ENCODE measurements around the gene WRAP73.
"Not testable (repeated sequence)": the region's sequence is repeated elsewhere in the genome, so short reads cannot be mapped to it uniquely, and the experiment has no call there.

WRAP73 gene

GRCh38 chr1:3624200-3625136, 25.4 kb downstream of the WRAP73 start, which contains the start of gene TPRG1L:
TPRG1L (plus strand) TSS chr1:3625015; CDS start chr1:3625073, 58 bp downstream.
- peak within 1 kb of the TSS; percentile 54 for H3K27ac ChIP-seq (ENCODE audit: low read depth, low read length)
- H3K36me3 ChIP-seq (ENCODE audit: control insufficient read depth in 5 of 5, insufficient read depth in 5 of 5, low read length in 5 of 5), result peaks cover 0 to 26% (median 24%) of the 10 kb centered on the region in 5 donors
- peak within 1 kb of the TSS; percentile 60 to 87 (median 72) for H3K9ac ChIP-seq (ENCODE audit: low read length in 5 of 5)
- no peaks in the 10 kb centered on the region for H3K9me3 ChIP-seq (ENCODE audit: control insufficient read depth in 5 of 5, low read length in 5 of 5)
- no peaks in the 10 kb centered on the region for H3K27me3 ChIP-seq (ENCODE audit: control insufficient read depth in 5 of 5, insufficient read depth in 4 of 5, low read length in 5 of 5)
- H3K4me3 ChIP-seq (ENCODE audit: low read depth in 1 of 5, low read length in 5 of 5), result peak within 1 kb of the TSS; percentile 85 to 99 (median 90)
- H3K4me1 ChIP-seq (ENCODE audit: control insufficient read depth in 5 of 5, insufficient read depth in 5 of 5, low read length in 5 of 5), result peaks cover 13 to 36% (median 30%) of the 10 kb centered on the region in 5 donors

- peak overlapping the region; percentile 54 for H3K27ac ChIP-seq (ENCODE audit: low read depth, low read length)
- H3K9me3 ChIP-seq (ENCODE audit: control insufficient read depth in 5 of 5, low read length in 5 of 5), result no peaks in the 10 kb centered on the region
- H3K9ac ChIP-seq (ENCODE audit: low read length in 5 of 5), result peak overlapping the region; percentile 42 to 87 (median 60)
- peaks cover 0 to 2% (median 0%) of the 10 kb centered on the region in 5 donors for H3K27me3 ChIP-seq (ENCODE audit: control insufficient read depth in 5 of 5, insufficient read depth in 4 of 5, low read length in 5 of 5)
- peaks cover 0 to 17% (median 15%) of the 10 kb centered on the region in 5 donors for H3K36me3 ChIP-seq (ENCODE audit: control insufficient read depth in 5 of 5, insufficient read depth in 5 of 5, low read length in 5 of 5)
- H3K4me3 ChIP-seq (ENCODE audit: low read depth in 1 of 5, low read length in 5 of 5), result peak overlapping the region; percentile 85 to 99 (median 90)
- H3K4me1 ChIP-seq (ENCODE audit: control insufficient read depth in 5 of 5, insufficient read depth in 5 of 5, low read length in 5 of 5), result peaks cover 15 to 43% (median 30%) of the 10 kb centered on the region in 5 donors
Observed at GRCh38 chr1:3623441-3624199, 26.3 kb downstream of the WRAP73 start.

- H3K27ac ChIP-seq (ENCODE audit: low read depth, low read length); H3K36me3 ChIP-seq (ENCODE audit: control insufficient read depth in 5 of 5, insufficient read depth in 5 of 5, low read length in 5 of 5); H3K4me3 ChIP-seq (ENCODE audit: low read depth in 1 of 5, low read length in 5 of 5); H3K9ac ChIP-seq (ENCODE audit: low read length in 5 of 5); H3K27me3 ChIP-seq (ENCODE audit: control insufficient read depth in 5 of 5, insufficient read depth in 4 of 5, low read length in 5 of 5); H3K9me3 ChIP-seq (ENCODE audit: control insufficient read depth in 5 of 5, low read length in 5 of 5): not testable (repeated sequence)
- peaks cover 15 to 44% (median 30%) of the 10 kb centered on the region in 5 donors for H3K4me1 ChIP-seq (ENCODE audit: control insufficient read depth in 5 of 5, insufficient read depth in 5 of 5, low read length in 5 of 5)
Observed at GRCh38 chr1:3622102-3622501, 27.8 kb downstream of the WRAP73 start.

- H3K9me3 ChIP-seq (ENCODE audit: control insufficient read depth in 5 of 5, low read length in 5 of 5); H3K27ac ChIP-seq (ENCODE audit: low read depth, low read length); H3K9ac ChIP-seq (ENCODE audit: low read length in 5 of 5); H3K36me3 ChIP-seq (ENCODE audit: control insufficient read depth in 5 of 5, insufficient read depth in 5 of 5, low read length in 5 of 5); H3K27me3 ChIP-seq (ENCODE audit: control insufficient read depth in 5 of 5, insufficient read depth in 4 of 5, low read length in 5 of 5); H3K4me3 ChIP-seq (ENCODE audit: low read depth in 1 of 5, low read length in 5 of 5): not testable (repeated sequence)
- H3K4me1 ChIP-seq (ENCODE audit: control insufficient read depth in 5 of 5, insufficient read depth in 5 of 5, low read length in 5 of 5), result peaks cover 15 to 43% (median 30%) of the 10 kb centered on the region in 5 donors
Observed at GRCh38 chr1:3621151-3621671, 28.7 kb downstream of the WRAP73 start.

GRCh38 chr1:3620708-3621107, 29.2 kb downstream of the WRAP73 start:
- H3K27me3 ChIP-seq (ENCODE audit: control insufficient read depth in 5 of 5, insufficient read depth in 4 of 5, low read length in 5 of 5), result peaks cover 0 to 10% (median 9%) of the 10 kb centered on the region in 5 donors
- H3K4me1 ChIP-seq (ENCODE audit: control insufficient read depth in 5 of 5, insufficient read depth in 5 of 5, low read length in 5 of 5), result peaks cover 14 to 38% (median 27%) of the 10 kb centered on the region in 5 donors
- H3K9me3 ChIP-seq (ENCODE audit: control insufficient read depth in 5 of 5, low read length in 5 of 5), result no peaks in the 10 kb centered on the region
- no peak overlapping the region for H3K4me3 ChIP-seq (ENCODE audit: low read depth in 1 of 5, low read length in 5 of 5)
- H3K36me3 ChIP-seq (ENCODE audit: control insufficient read depth in 5 of 5, insufficient read depth in 5 of 5, low read length in 5 of 5), result no peaks in the 10 kb centered on the region
- no peak overlapping the region for H3K27ac ChIP-seq (ENCODE audit: low read depth, low read length)
- no peak overlapping the region for H3K9ac ChIP-seq (ENCODE audit: low read length in 5 of 5)

- no peaks in the 10 kb centered on the region for H3K9me3 ChIP-seq (ENCODE audit: control insufficient read depth in 5 of 5, low read length in 5 of 5)
- peak overlapping the region in 1 of 5 donors; percentile 38 for H3K9ac ChIP-seq (ENCODE audit: low read length in 5 of 5)
- H3K4me1 ChIP-seq (ENCODE audit: control insufficient read depth in 5 of 5, insufficient read depth in 5 of 5, low read length in 5 of 5), result peaks cover 12 to 30% (median 21%) of the 10 kb centered on the region in 5 donors
- H3K4me3 ChIP-seq (ENCODE audit: low read depth in 1 of 5, low read length in 5 of 5), result no peak overlapping the region
- H3K27me3 ChIP-seq (ENCODE audit: control insufficient read depth in 5 of 5, insufficient read depth in 4 of 5, low read length in 5 of 5), result peaks cover 0 to 23% (median 11%) of the 10 kb centered on the region in 5 donors
- no peaks in the 10 kb centered on the region for H3K36me3 ChIP-seq (ENCODE audit: control insufficient read depth in 5 of 5, insufficient read depth in 5 of 5, low read length in 5 of 5)
- H3K27ac ChIP-seq (ENCODE audit: low read depth, low read length), result no peak overlapping the region
Observed at GRCh38 chr1:3618881-3619671, 30.8 kb downstream of the WRAP73 start.

GRCh38 chr1:3618531-3618880, 31.4 kb downstream of the WRAP73 start:
- Histone ChIP-seq H3K27ac (ENCODE audit: low read depth, low read length) (no peak overlapping the region), H3K9me3 (ENCODE audit: control insufficient read depth in 5 of 5, low read length in 5 of 5) (no peaks in the 10 kb centered on the region), H3K4me3 (ENCODE audit: low read depth in 1 of 5, low read length in 5 of 5) (no peak overlapping the region), H3K9ac (ENCODE audit: low read length in 5 of 5) (no peak overlapping the region), H3K36me3 (ENCODE audit: control insufficient read depth in 5 of 5, insufficient read depth in 5 of 5, low read length in 5 of 5) (no peaks in the 10 kb centered on the region), H3K27me3 (ENCODE audit: control insufficient read depth in 5 of 5, insufficient read depth in 4 of 5, low read length in 5 of 5) (peaks cover 0 to 28% (median 17%) of the 10 kb centered on the region in 5 donors), H3K4me1 (ENCODE audit: control insufficient read depth in 5 of 5, insufficient read depth in 5 of 5, low read length in 5 of 5) (peaks cover 7 to 25% (median 15%) of the 10 kb centered on the region in 5 donors)

- H3K27me3 ChIP-seq (ENCODE audit: control insufficient read depth in 5 of 5, insufficient read depth in 4 of 5, low read length in 5 of 5), result peaks cover 5 to 33% (median 22%) of the 10 kb centered on the region in 5 donors
- no peak overlapping the region for H3K9ac ChIP-seq (ENCODE audit: low read length in 5 of 5)
- H3K4me1 ChIP-seq (ENCODE audit: control insufficient read depth in 5 of 5, insufficient read depth in 5 of 5, low read length in 5 of 5), result peaks cover 3 to 18% (median 9%) of the 10 kb centered on the region in 5 donors
- H3K27ac ChIP-seq (ENCODE audit: low read depth, low read length), result no peak overlapping the region
- no peaks in the 10 kb centered on the region for H3K9me3 ChIP-seq (ENCODE audit: control insufficient read depth in 5 of 5, low read length in 5 of 5)
- no peaks in the 10 kb centered on the region for H3K36me3 ChIP-seq (ENCODE audit: control insufficient read depth in 5 of 5, insufficient read depth in 5 of 5, low read length in 5 of 5)
- H3K4me3 ChIP-seq (ENCODE audit: low read depth in 1 of 5, low read length in 5 of 5), result no peak overlapping the region
Observed at GRCh38 chr1:3617806-3618345, 32.0 kb downstream of the WRAP73 start.

GRCh38 chr1:3616861-3617260, 33.0 kb downstream of the WRAP73 start:
- peaks cover 15 to 43% (median 32%) of the 10 kb centered on the region in 5 donors for H3K27me3 ChIP-seq (ENCODE audit: control insufficient read depth in 5 of 5, insufficient read depth in 4 of 5, low read length in 5 of 5)
- no peak overlapping the region for H3K4me3 ChIP-seq (ENCODE audit: low read depth in 1 of 5, low read length in 5 of 5)
- H3K36me3 ChIP-seq (ENCODE audit: control insufficient read depth in 5 of 5, insufficient read depth in 5 of 5, low read length in 5 of 5), result no peaks in the 10 kb centered on the region
- peaks cover 3 to 14% (median 5%) of the 10 kb centered on the region in 5 donors for H3K4me1 ChIP-seq (ENCODE audit: control insufficient read depth in 5 of 5, insufficient read depth in 5 of 5, low read length in 5 of 5)
- no peak overlapping the region for H3K9ac ChIP-seq (ENCODE audit: low read length in 5 of 5)
- H3K27ac ChIP-seq (ENCODE audit: low read depth, low read length), result no peak overlapping the region
- H3K9me3 ChIP-seq (ENCODE audit: control insufficient read depth in 5 of 5, low read length in 5 of 5), result no peaks in the 10 kb centered on the region

Data from subcutaneous abdominal adipose tissue (tissue), 5 donors.